ENCODE data around the gene IL6ST. TPM values are rescaled to one million over a fixed set of nuclear protein-coding genes. Genes with fewer than 3 reads are reported as not detected.

IL6ST gene
- total RNA-seq, 4 donors from 2014 or later: 88.8 to 179 (median 116) TPM

GRCh38 chr5:55900068-55900467 lies 94.7 kb downstream of the IL6ST start:
- no peak overlapping the region for H3K27ac ChIP-seq
- no peaks in the 10 kb centered on the region for H3K27me3 ChIP-seq
- TF ChIP-seq POLR2A (IDR thresholded peaks at IDR 0.05): no peak
- TF ChIP-seq CTCF (IDR thresholded peaks at IDR 0.05): no peak
- H3K4me1 ChIP-seq: no peaks in the 10 kb centered on the region
- DNase-seq: no peak
- no peak overlapping the region for H3K4me3 ChIP-seq
- H3K9me3 ChIP-seq: no peaks in the 10 kb centered on the region
- no peaks in the 10 kb centered on the region for H3K36me3 ChIP-seq

- no peak overlapping the region for H3K27ac ChIP-seq
- TF ChIP-seq POLR2A (IDR thresholded peaks at IDR 0.05) (no peak), CTCF (IDR thresholded peaks at IDR 0.05) (no peak)
Measured at GRCh38 chr5:55899344-55899743, 95.4 kb downstream of the IL6ST start.

GRCh38 chr5:55897905-55898304 lies 96.9 kb downstream of the IL6ST start:
- no peak overlapping the region for H3K27ac ChIP-seq
- no peaks in the 10 kb centered on the region for H3K36me3 ChIP-seq

More at GRCh38 chr5:55899344-55899743, 95.4 kb downstream of the IL6ST start:
- H3K4me1 ChIP-seq: no peaks in the 10 kb centered on the region
- no peak overlapping the region for H3K4me3 ChIP-seq
- H3K9me3 ChIP-seq: no peaks in the 10 kb centered on the region
- no peaks in the 10 kb centered on the region for H3K27me3 ChIP-seq
- H3K36me3 ChIP-seq: no peaks in the 10 kb centered on the region
- no peak for DNase-seq

GRCh38 chr5:55897206-55897894 lies 97.4 kb downstream of the IL6ST start:
- Histone ChIP-seq H3K4me3 (no peak overlapping the region), H3K4me1 (no peaks in the 10 kb centered on the region), H3K27ac (no peak overlapping the region), H3K9me3 (no peaks in the 10 kb centered on the region), H3K27me3 (no peaks in the 10 kb centered on the region), H3K36me3 (no peaks in the 10 kb centered on the region)
- no peak for DNase-seq
- TF ChIP-seq POLR2A (IDR thresholded peaks at IDR 0.05) (no peak), CTCF (IDR thresholded peaks at IDR 0.05) (no peak)

More at GRCh38 chr5:55897905-55898304, 96.9 kb downstream of the IL6ST start:
- DNase-seq: no peak
- Histone ChIP-seq H3K27me3 (no peaks in the 10 kb centered on the region), H3K4me3 (no peak overlapping the region), H3K9me3 (no peaks in the 10 kb centered on the region), H3K4me1 (no peaks in the 10 kb centered on the region)
- TF ChIP-seq POLR2A (IDR thresholded peaks at IDR 0.05) (no peak), CTCF (IDR thresholded peaks at IDR 0.05) (no peak)

GRCh38 chr5:55896663-55897062 lies 98.1 kb downstream of the IL6ST start:
- H3K4me1 ChIP-seq: no peaks in the 10 kb centered on the region
- H3K36me3 ChIP-seq: no peaks in the 10 kb centered on the region
- no peak overlapping the region for H3K27ac ChIP-seq
- no peaks in the 10 kb centered on the region for H3K27me3 ChIP-seq
- H3K4me3 ChIP-seq: no peak overlapping the region
- TF ChIP-seq POLR2A (IDR thresholded peaks at IDR 0.05) (no peak), CTCF (IDR thresholded peaks at IDR 0.05) (no peak)
- no peaks in the 10 kb centered on the region for H3K9me3 ChIP-seq
- DNase-seq: no peak

Data from Peyer's patch (tissue), 4 donors.